ENCODE results near the gene UBE2Z.

The UBE2Z gene

GRCh38 chr17:48883171-48883570, 25.0 kb upstream of the UBE2Z start:
- TF ChIP-seq CTCF (IDR thresholded peaks at IDR 0.05; ENCODE audit: borderline replicate concordance, control extremely low read depth, extremely low read depth, insufficient read depth, missing control alignments), result no peak
- no peak for DNase-seq (ENCODE audit: low spot score)
- in situ Hi-C loops (cut with MboI; ENCODE audit: low sequenced_read_pairs, unreplicated experiment), result loop anchor here (5.0 to 10.0 kb wide), 2 partner anchors 149 to 208 kb away; no protein-coding TSS in a partner anchor

DNA sequence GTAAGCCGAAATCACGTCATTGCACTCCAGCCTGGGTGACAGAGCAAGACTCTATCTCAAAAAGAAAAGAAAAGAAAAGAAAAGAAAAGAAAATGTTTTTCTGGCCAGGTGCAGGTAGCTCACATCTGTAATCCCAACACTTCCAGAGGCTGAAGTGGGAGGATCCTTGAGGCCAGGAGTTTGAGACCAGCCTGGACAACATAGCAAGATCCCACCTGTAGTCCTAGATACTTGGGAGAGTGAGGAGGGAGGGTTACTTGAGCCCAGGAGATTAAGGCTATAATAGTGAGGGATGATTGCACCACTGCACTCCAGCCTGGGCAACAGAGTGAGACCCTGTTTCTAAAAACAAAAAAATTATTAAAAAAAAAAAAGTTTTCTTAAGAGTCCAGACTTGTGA, 18.1 kb upstream of the UBE2Z start:
- TF ChIP-seq CTCF (IDR thresholded peaks at IDR 0.05; ENCODE audit: borderline replicate concordance, control extremely low read depth, extremely low read depth, insufficient read depth, missing control alignments), result no peak
- DNase-seq (ENCODE audit: low spot score), result no peak
- in situ Hi-C loops (cut with MboI; ENCODE audit: low sequenced_read_pairs, unreplicated experiment), result no loop called here

GRCh38 chr17:48892940-48893645, 15.1 kb upstream of the UBE2Z start:
- no peak for TF ChIP-seq CTCF (IDR thresholded peaks at IDR 0.05; ENCODE audit: borderline replicate concordance, control extremely low read depth, extremely low read depth, insufficient read depth, missing control alignments)
- DNase-seq (ENCODE audit: low spot score), result no peak
- in situ Hi-C loops (cut with MboI; ENCODE audit: low sequenced_read_pairs, unreplicated experiment), result no loop called here

DNA sequence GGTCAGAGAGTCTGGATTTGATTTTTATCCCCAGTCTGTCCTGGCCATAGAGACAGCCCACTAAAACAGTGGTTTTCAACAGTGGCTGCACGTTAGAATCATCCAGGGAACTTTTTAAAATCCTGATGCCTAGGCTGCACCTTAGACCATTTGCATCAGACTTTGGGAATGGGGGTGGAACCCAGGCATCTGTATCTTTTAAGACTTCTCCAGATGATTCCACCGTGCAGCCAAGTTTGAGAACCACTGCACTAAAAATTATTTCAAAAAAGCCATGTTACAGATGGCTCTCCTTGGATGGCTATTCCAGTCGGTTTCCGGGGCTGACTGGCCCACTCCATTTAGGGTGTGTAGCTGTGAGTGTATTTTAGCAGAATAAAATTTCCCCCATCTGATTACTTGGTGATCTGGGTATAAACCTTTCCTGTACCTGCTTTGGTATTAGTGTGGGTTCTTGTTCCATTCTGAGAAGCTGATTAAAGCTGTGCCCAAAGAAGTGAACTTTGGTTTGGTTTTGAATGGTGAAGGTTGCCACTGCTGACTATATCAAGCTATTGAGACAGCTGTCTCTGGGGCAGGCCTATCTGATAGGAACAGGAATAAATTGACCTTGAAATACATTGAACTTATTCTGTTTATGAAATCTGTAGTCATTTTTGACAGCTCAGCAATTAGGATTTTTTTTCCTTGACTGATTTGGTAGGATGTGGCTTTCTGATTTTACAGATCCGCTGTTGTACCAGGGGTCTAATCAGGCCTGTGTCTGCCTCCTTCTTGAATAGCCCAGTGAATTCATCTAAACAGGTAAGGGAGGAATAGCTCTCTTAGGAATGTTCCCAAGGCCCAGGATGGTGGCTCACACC, 14.3 kb upstream of the UBE2Z start:
- in situ Hi-C loops (cut with MboI; ENCODE audit: low sequenced_read_pairs, unreplicated experiment), result no loop called here
- no peak for DNase-seq (ENCODE audit: low spot score)
- TF ChIP-seq CTCF (IDR thresholded peaks at IDR 0.05; ENCODE audit: borderline replicate concordance, control extremely low read depth, extremely low read depth, insufficient read depth, missing control alignments), result no peak

DNA sequence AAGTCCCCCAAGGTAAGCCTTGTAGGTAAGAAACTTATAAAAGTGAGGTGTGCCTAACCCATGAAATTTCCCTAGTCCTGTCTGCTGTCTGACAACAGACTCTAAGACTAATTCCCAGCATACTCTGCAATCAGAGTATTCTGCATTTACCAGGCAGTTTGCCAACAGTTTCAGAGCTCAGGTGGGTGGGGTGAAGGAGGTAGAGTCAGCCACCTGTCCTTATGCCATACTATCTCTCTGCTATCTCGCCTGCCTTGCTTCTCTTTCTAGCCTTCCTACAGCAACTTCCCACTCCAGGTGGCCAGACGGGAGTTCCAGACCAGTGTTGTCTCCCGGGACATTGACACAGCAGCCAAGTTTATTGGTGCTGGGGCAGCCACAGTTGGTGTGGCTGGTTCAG, 13.3 kb upstream of the UBE2Z start:
- DNase-seq (ENCODE audit: low spot score), result no peak

DNA sequence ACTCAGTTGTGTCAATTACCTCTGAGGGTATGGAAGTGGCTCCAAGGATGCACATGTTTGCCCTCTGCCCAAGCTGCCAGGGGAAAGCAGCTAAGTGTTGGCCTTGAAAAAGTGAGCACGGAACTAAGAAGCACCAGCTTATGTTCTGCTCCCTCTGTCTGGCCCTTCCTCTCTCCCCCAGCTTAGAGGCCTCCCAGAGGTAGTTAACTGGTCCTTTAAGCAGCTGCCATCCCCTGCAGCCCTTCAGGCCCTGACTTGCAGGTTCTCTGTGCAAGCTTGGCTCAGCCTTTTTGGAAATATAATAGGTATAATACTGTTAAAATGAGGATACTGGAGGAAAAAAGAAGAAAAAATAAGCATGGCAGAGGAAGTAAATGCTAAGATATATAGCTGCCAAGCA, 7.0 kb upstream of the UBE2Z start:
- no peak for TF ChIP-seq CTCF (IDR thresholded peaks at IDR 0.05; ENCODE audit: borderline replicate concordance, control extremely low read depth, extremely low read depth, insufficient read depth, missing control alignments)
- DNase-seq (ENCODE audit: low spot score), result no peak
- in situ Hi-C loops (cut with MboI; ENCODE audit: low sequenced_read_pairs, unreplicated experiment), result no loop called here

More for the DNA sequence above, 13.3 kb upstream of the UBE2Z start:
- in situ Hi-C loops (cut with MboI; ENCODE audit: low sequenced_read_pairs, unreplicated experiment), result no loop called here
- TF ChIP-seq CTCF (IDR thresholded peaks at IDR 0.05; ENCODE audit: borderline replicate concordance, control extremely low read depth, extremely low read depth, insufficient read depth, missing control alignments), result no peak
